ENCODE data around the gene CHFR. TPM values are rescaled to one million over a fixed set of nuclear protein-coding genes. Genes with fewer than 3 reads are reported as not detected.

The CHFR gene
- total RNA-seq, 1 donor from 2014 or later: 7.9 TPM

DNA sequence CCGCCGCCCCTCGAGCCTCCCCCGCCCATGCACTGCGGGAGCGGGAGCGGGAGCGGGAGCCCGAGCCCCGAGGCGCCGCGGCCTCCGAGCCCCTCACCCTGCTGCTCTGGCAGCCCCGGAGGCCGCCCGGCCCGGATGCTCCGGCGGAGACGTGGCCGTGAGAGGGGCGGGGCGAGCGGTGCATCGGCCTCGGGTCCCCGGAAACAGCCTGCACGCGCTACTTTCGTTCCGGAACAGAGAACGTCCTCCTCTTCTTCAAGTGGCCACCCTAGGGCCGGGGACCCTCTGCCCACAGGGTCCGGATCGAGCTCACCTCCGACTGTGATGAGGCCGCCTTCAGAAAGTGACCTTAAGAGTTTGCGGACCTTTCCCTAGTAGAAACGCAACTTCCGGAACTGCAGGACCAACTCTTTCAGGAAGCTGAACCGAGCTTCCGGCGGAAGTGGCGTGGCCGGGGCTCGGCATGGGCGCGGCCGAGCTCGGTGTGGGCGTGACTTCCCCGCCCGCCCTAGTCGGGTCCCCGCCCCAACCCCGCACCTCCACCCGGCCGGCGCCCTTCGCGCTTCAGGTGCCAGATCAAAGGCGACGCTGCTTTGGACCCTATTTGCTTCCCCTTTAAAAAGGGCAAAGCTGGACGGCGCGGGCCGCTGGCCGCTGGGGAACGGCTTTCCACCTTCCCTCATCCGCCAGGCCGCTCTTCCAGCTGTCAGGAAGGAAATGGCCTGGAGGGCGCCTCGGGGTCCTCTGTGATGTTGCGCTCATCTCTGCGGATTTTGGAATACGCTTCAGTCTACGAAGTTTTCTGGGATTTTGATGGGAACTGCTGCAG is 58.5 kb downstream of the CHFR start, which contains the start of gene GOLGA3:
TSS of gene GOLGA3 (minus strand) at position 164 of the 829 bp plus-strand sequence. CDS start 6,741 bp downstream, outside the sequence.
- Histone ChIP-seq H3K27ac (peak within 1 kb of the TSS; percentile 98 to 99), H3K4me3 (peak within 1 kb of the TSS; percentile 79 to 91), H3K27me3 (no peaks in the 10 kb centered on the region), H3K36me3 (peaks cover 17 to 27% of the 10 kb centered on the region in 2 donors), H3K4me1 (peaks cover 9 to 16% of the 10 kb centered on the region in 2 donors), H3K9me3 (no peaks in the 10 kb centered on the region)
- TF ChIP-seq, protein P1, sequence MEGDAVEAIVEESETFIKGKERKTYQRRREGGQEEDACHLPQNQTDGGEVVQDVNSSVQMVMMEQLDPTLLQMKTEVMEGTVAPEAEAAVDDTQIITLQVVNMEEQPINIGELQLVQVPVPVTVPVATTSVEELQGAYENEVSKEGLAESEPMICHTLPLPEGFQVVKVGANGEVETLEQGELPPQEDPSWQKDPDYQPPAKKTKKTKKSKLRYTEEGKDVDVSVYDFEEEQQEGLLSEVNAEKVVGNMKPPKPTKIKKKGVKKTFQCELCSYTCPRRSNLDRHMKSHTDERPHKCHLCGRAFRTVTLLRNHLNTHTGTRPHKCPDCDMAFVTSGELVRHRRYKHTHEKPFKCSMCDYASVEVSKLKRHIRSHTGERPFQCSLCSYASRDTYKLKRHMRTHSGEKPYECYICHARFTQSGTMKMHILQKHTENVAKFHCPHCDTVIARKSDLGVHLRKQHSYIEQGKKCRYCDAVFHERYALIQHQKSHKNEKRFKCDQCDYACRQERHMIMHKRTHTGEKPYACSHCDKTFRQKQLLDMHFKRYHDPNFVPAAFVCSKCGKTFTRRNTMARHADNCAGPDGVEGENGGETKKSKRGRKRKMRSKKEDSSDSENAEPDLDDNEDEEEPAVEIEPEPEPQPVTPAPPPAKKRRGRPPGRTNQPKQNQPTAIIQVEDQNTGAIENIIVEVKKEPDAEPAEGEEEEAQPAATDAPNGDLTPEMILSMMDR (IDR thresholded peaks at IDR 0.05): no peak
- peak; percentile 54 to 95 for DNase-seq (ENCODE audit: low spot score in 2 of 2)
- intact Hi-C loops (cut with DNase I): loop anchor here (1.0 to 5.0 kb wide), 10 partner anchors 58 to 1957 kb away; partner anchors contain the start of genes ANKLE2, CHFR, PGAM5 and POLE

DNA sequence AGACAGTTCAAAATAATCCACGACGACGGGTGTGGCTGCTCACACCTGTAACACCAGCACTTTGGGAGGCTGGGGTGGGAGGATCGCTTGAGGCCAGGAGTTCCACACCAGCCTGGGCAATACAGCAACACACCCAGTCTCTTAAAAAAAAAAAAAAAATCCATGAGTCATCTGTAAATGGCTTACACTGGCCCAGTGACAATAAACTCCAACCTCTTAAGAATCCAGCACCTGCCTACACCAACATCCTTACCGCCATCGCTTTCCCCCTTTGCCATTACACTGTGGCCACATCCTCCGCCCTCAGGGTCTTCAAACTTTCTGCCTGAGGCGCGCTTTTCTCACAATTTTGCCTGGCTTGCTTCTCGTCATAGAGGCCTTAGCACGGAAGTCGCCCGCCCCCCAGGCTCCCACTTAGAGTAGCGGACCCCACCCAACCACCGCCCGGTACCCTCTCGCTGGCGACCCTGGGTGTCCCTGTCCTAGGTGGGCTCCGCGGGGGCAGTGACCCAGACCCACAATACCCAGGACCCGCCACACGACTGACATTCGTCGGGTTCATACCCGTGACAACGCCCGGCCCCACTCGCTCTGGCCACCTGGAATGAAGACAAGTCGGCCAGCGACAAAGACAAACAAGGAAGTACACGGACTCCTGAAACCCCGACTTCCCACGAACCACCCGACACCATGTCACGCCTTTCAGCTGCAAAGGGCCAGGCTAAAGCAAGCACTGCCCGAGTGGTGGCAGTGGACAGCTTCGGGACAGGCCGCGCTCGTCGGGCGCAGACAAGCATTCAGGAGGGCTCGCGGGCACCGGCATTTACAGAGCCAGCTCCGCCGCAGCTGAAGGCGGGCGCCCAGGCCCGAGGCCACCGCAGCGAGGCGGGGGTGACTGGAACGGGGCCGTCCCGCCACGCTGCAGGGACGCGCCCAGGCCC is 59.4 kb downstream of the CHFR start:
- peak overlapping the region; percentile 98 to 99 for H3K27ac ChIP-seq
- intact Hi-C loops (cut with DNase I): loop anchor here (1.0 to 5.0 kb wide), 9 partner anchors 59 to 1956 kb away; partner anchors contain the start of genes ANKLE2, CHFR, PGAM5 and POLE
- DNase-seq (ENCODE audit: low spot score in 2 of 2): no peak
- peak overlapping the region; percentile 79 to 91 for H3K4me3 ChIP-seq
- peaks cover 12 to 28% of the 10 kb centered on the region in 2 donors for H3K36me3 ChIP-seq
- peaks cover 9 to 16% of the 10 kb centered on the region in 2 donors for H3K4me1 ChIP-seq
- TF ChIP-seq, protein P1 (IDR thresholded peaks at IDR 0.05): no peak
- no peaks in the 10 kb centered on the region for H3K27me3 ChIP-seq
- H3K9me3 ChIP-seq: no peaks in the 10 kb centered on the region

DNA sequence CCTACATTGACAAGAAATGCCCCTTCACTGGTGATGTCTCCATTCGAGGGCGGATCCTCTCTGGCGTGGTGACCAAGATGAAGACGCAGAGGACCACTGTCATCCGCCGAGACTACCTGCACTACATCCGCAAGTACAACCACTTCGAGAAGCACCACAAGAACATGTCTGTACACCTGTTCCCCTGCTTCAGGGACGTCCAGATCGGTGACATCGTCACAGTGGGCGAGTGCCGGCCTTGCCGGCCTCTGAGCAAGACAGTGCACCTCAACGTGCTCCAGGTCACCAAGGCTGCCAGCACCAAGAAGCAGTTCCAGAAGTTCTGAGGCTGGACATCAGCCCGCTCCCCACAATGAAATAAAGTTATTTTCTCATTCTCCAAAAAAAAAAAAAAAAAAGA is 61.5 kb downstream of the CHFR start:
- no peak overlapping the region for H3K4me3 ChIP-seq
- intact Hi-C loops (cut with DNase I): loop anchor here (5.0 kb wide), 4 partner anchors 131 to 1954 kb away; partner anchors contain the start of genes POLE, PXMP2, RAN and ZNF605

DNA sequence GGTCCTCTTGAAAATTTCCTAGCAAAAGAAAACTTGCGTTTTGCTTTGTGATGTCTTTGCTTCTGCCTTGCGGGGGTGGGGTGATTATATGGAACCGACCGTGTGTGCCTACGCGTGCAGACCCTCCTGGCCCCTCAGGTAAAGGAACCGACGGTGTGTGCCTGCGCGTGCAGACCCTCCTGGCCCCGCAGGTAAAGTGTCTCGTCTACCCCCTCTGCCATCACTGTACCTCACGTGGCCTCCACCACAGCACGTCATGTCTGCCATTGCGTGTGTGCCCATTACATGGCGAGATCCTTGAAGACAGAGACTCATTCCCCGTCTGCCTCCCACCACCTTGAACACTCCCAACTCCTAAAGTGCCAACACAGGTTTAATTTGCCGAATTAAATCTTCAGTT is 62.3 kb downstream of the CHFR start:
- H3K9me3 ChIP-seq: no peaks in the 10 kb centered on the region
- no peaks in the 10 kb centered on the region for H3K27me3 ChIP-seq
- no peak overlapping the region for H3K27ac ChIP-seq
- H3K36me3 ChIP-seq: peaks cover 24 to 50% of the 10 kb centered on the region in 2 donors
- DNase-seq (ENCODE audit: low spot score in 2 of 2): no peak
- TF ChIP-seq, protein P1 (IDR thresholded peaks at IDR 0.05): no peak
- H3K4me3 ChIP-seq: no peak overlapping the region
- H3K4me1 ChIP-seq: peaks cover 9 to 16% of the 10 kb centered on the region in 2 donors
- intact Hi-C loops (cut with DNase I): loop anchor here (5.0 kb wide), 4 partner anchors 132 to 1953 kb away; partner anchors contain the start of genes POLE, PXMP2, RAN and ZNF605

More for the DNA sequence above, 61.5 kb downstream of the CHFR start:
- H3K4me1 ChIP-seq: peaks cover 9 to 16% of the 10 kb centered on the region in 2 donors
- no peaks in the 10 kb centered on the region for H3K9me3 ChIP-seq
- no peak overlapping the region for H3K27ac ChIP-seq
- H3K36me3 ChIP-seq: peaks cover 17 to 42% of the 10 kb centered on the region in 2 donors
- TF ChIP-seq, protein P1 (IDR thresholded peaks at IDR 0.05): no peak
- DNase-seq (ENCODE audit: low spot score in 2 of 2): no peak
- H3K27me3 ChIP-seq: no peaks in the 10 kb centered on the region

DNA sequence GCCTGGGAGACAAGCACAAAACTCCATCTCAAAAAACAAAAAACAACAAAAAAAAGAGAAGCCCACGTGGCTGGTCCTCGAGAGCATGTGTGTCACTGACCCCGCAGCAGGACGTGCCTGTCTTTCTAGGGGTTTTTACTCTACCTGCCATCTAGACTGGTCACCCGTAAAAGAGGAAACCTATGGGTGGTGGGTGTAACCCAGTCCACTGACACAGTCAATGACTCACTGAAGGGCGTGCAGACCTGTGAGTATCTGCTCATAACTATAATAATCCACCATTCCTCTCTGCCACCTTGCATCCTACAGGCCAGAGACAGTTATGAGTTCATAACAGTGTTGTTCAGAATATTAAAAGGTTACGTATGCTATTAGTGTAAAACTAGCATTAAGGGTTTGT is 63.4 kb downstream of the CHFR start:
- Histone ChIP-seq H3K27me3 (no peaks in the 10 kb centered on the region), H3K9me3 (no peaks in the 10 kb centered on the region), H3K27ac (no peak overlapping the region), H3K36me3 (peaks cover 34 to 60% of the 10 kb centered on the region in 2 donors), H3K4me3 (no peak overlapping the region), H3K4me1 (peaks cover 9 to 16% of the 10 kb centered on the region in 2 donors)
- no peak for DNase-seq (ENCODE audit: low spot score in 2 of 2)
- intact Hi-C loops (cut with DNase I): no loop called here
- TF ChIP-seq, protein P1 (IDR thresholded peaks at IDR 0.05): no peak

Data from ascending aorta (tissue), 2 donors.